Panc1 (cell line): ENCODE data around the gene FAM53B. TPM values are rescaled to one million over a fixed set of nuclear protein-coding genes. Genes with fewer than 3 reads are reported as not detected.

Experiments
- ATAC-seq: fragments of 200-7000 bp; cut with Tn5 transposase; 2 replicates; pipeline ENCODE4 v1.9.1; 2020; ENCODE audit warnings: mild to moderate bottlenecking, moderate library complexity
- BruUV-seq: library from RNA; stranded (reverse); fragments of 400-500 nt; replicated peaks from 2 replicates; lab custom pipeline; 2021; lab: Mats Ljungman, UMichigan
- CTCF ChIA-PET: fragments of 300-600 bp; sonication (Branson Sonifier 250); formaldehyde crosslinking; loops from one replicate; lab custom pipeline; 2022; ENCODE audit warnings: antibody characterized with exemption; lab: Charles Lee
- POLR2A ChIA-PET: fragments of 300-600 bp; sonication (Branson Sonifier 250); formaldehyde crosslinking; loops from one replicate; lab custom pipeline; 2022; ENCODE audit warnings: antibody characterized with exemption; lab: Charles Lee
- DNase-seq: peaks from one replicate; pipeline ENCODE4 v3.0.0-alpha.2; 2010; ENCODE audit warnings: low read depth, low spot score
- H3K27ac ChIP-seq: 2 replicates; pipeline ENCODE4 v1.5.1; 2011; ENCODE audit warnings: mild to moderate bottlenecking, low read length, inconsistent platforms
- H3K27me3 ChIP-seq: fragments of 200-500 bp; sonication (Bioruptor generic); 2 replicates; pipeline ENCODE4 v1.6.0; 2014; ENCODE audit warnings: low read length, inconsistent platforms; ENCODE audit not compliant: control insufficient read depth, insufficient read depth
- H3K36me3 ChIP-seq: fragments of 200-500 bp; sonication (Bioruptor generic); 2 replicates; pipeline ENCODE4 v1.5.1; 2014; ENCODE audit warnings: inconsistent platforms, mild to moderate bottlenecking, low read length, moderate library complexity; ENCODE audit not compliant: control insufficient read depth, insufficient read depth
- H3K4me1 ChIP-seq: 2 replicates; pipeline ENCODE4 v1.5.1; 2011; ENCODE audit warnings: inconsistent platforms, mild to moderate bottlenecking, low read length, moderate library complexity; ENCODE audit not compliant: control insufficient read depth, insufficient read depth
- H3K4me3 ChIP-seq, 2 experiments: 2 replicates each; pipeline ENCODE4 v1.5.1; 2011 to 2012; ENCODE audit warnings: low read depth in 2 of 2, low read length in 2 of 2, mild to moderate bottlenecking in 2 of 2, inconsistent platforms in 1 of 2, moderate library complexity in 1 of 2
- H3K9me3 ChIP-seq: fragments of 200-500 bp; sonication (Bioruptor generic); 2 replicates; pipeline ENCODE4 v1.5.1; 2014; ENCODE audit warnings: low read depth, mild to moderate bottlenecking, inconsistent platforms, low read length, moderate library complexity; ENCODE audit not compliant: control insufficient read depth, insufficient read depth
- POLR2AphosphoS5 ChIP-seq: IDR thresholded peaks from 2 replicates; pipeline ENCODE4 v1.6.1; 2012; ENCODE audit warnings: mild to moderate bottlenecking, low read depth, low read length, moderate library complexity
- SIN3A ChIP-seq: IDR thresholded peaks from 2 replicates; pipeline ENCODE4 v1.6.1; 2012; ENCODE audit warnings: low read depth, mild to moderate bottlenecking, low read length, moderate library complexity, borderline replicate concordance; ENCODE audit not compliant: insufficient read depth
- TCF7L2 ChIP-seq: IDR thresholded peaks from 2 replicates; pipeline ENCODE4 v1.6.1; 2011; ENCODE audit warnings: mild to moderate bottlenecking, low read depth, low read length, inconsistent platforms
- in situ Hi-C: cut with HindIII; loops from 2 replicates; pipeline ENCODE4 v1.10.0; 2016; ENCODE audit warnings: low sequenced_read_pairs, low pct_unique_long_range_greater_than_20kb
- intact Hi-C: fragments of 100-400 bp; cut with micrococcal nuclease; formaldehyde crosslinking; loops from one replicate; pipeline ENCODE4 v1.10.0; 2022; ENCODE audit not compliant: unreplicated experiment
- total RNA-seq: library from RNA; stranded (reverse); gene quantifications from one replicate; pipeline ENCODE4 v1.2.1, GENCODE V29; 2021; ENCODE audit not compliant: unreplicated experiment
- TF ChIP-seq, protein P1 (sequence below): fragments of 450-650 bp; IDR thresholded peaks from 2 replicates; pipeline ENCODE4 v1.5.1; 2017; ENCODE audit warnings: mild to moderate bottlenecking
- TF ChIP-seq, protein P2 (sequence below), 2 experiments: IDR thresholded peaks; 2 replicates each; pipeline ENCODE4 v1.6.1; 2011 to 2012; ENCODE audit warnings: low read depth in 2 of 2, control low read depth in 1 of 2, low read length in 1 of 2, mild to moderate bottlenecking in 1 of 2, moderate library complexity in 1 of 2; ENCODE audit not compliant: insufficient read depth in 1 of 2

Gene FAM53B
- total RNA-seq, 1 experiment from 2014 or later: 42.5 TPM

GRCh38 chr10:124666494-124666893, 77.7 kb downstream of the FAM53B start:
- in situ Hi-C loops (no loop called here), intact Hi-C loops (no loop called here)
- TF ChIP-seq POLR2AphosphoS5 (no peak), TCF7L2 (no peak), SIN3A (no peak)
- Histone ChIP-seq H3K27ac (no peak overlapping the region), H3K4me1 (no peaks in the 10 kb centered on the region), H3K9me3 (no peaks in the 10 kb centered on the region), H3K27me3 (no peaks in the 10 kb centered on the region), H3K36me3 (0 out of 2 replicates have a peak, but pooled peaks cover 2% of the 10 kb centered on the region), H3K4me3 (no peak overlapping the region)
- ATAC-seq: no peak
- no TSS peak for BruUV-seq
- DNase-seq: no peak
- CTCF ChIA-PET: no interaction called here
- POLR2A ChIA-PET: no interaction called here

- Histone ChIP-seq H3K36me3 (0 out of 2 replicates have a peak, but pooled peaks cover 2% of the 10 kb centered on the region), H3K27me3 (no peaks in the 10 kb centered on the region), H3K4me1 (no peaks in the 10 kb centered on the region), H3K27ac (no peak overlapping the region), H3K9me3 (no peaks in the 10 kb centered on the region), H3K4me3 (no peak overlapping the region)
- no TSS peak for BruUV-seq
- ATAC-seq (no peak), DNase-seq (no peak)
- POLR2A ChIA-PET: no interaction called here
- TF ChIP-seq, protein P1, sequence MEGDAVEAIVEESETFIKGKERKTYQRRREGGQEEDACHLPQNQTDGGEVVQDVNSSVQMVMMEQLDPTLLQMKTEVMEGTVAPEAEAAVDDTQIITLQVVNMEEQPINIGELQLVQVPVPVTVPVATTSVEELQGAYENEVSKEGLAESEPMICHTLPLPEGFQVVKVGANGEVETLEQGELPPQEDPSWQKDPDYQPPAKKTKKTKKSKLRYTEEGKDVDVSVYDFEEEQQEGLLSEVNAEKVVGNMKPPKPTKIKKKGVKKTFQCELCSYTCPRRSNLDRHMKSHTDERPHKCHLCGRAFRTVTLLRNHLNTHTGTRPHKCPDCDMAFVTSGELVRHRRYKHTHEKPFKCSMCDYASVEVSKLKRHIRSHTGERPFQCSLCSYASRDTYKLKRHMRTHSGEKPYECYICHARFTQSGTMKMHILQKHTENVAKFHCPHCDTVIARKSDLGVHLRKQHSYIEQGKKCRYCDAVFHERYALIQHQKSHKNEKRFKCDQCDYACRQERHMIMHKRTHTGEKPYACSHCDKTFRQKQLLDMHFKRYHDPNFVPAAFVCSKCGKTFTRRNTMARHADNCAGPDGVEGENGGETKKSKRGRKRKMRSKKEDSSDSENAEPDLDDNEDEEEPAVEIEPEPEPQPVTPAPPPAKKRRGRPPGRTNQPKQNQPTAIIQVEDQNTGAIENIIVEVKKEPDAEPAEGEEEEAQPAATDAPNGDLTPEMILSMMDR: no peak
- no peak for TF ChIP-seq SIN3A
- TF ChIP-seq, protein P2, sequence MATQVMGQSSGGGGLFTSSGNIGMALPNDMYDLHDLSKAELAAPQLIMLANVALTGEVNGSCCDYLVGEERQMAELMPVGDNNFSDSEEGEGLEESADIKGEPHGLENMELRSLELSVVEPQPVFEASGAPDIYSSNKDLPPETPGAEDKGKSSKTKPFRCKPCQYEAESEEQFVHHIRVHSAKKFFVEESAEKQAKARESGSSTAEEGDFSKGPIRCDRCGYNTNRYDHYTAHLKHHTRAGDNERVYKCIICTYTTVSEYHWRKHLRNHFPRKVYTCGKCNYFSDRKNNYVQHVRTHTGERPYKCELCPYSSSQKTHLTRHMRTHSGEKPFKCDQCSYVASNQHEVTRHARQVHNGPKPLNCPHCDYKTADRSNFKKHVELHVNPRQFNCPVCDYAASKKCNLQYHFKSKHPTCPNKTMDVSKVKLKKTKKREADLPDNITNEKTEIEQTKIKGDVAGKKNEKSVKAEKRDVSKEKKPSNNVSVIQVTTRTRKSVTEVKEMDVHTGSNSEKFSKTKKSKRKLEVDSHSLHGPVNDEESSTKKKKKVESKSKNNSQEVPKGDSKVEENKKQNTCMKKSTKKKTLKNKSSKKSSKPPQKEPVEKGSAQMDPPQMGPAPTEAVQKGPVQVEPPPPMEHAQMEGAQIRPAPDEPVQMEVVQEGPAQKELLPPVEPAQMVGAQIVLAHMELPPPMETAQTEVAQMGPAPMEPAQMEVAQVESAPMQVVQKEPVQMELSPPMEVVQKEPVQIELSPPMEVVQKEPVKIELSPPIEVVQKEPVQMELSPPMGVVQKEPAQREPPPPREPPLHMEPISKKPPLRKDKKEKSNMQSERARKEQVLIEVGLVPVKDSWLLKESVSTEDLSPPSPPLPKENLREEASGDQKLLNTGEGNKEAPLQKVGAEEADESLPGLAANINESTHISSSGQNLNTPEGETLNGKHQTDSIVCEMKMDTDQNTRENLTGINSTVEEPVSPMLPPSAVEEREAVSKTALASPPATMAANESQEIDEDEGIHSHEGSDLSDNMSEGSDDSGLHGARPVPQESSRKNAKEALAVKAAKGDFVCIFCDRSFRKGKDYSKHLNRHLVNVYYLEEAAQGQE (IDR thresholded peaks at IDR 0.05; ENCODE audit: insufficient read depth in 1 of 2, low read depth in 2 of 2, low read length in 1 of 2): no peak
- no peak for TF ChIP-seq POLR2AphosphoS5
- TF ChIP-seq TCF7L2: no peak
- CTCF ChIA-PET: no interaction called here
- in situ Hi-C loops (no loop called here), intact Hi-C loops (no loop called here)
These were observed 78.2 kb downstream of the FAM53B start for GRCh38 chr10:124665980-124666379.

DNA sequence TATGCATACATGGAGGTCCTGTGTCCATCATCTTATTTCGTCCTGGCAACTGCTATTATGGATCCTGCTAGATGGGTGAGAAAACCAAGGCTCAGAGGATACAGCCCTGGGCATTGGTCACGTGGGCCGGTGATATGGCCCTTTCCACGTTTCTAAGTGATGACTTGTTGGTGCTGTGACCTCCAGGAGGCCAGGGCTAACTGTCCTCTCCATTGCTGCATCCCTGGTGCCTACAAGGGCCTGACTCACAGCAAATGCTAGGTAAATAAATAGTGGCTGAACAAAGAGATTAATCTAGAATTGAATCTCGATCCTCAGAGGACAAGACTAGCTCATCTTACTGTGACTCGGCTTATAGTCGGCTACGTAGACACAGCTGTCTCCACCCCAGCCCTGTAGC, 78.6 kb downstream of the FAM53B start:
- intact Hi-C loops (no loop called here), in situ Hi-C loops (no loop called here)
- no peaks in the 10 kb centered on the region for H3K9me3 ChIP-seq
- DNase-seq (no peak), ATAC-seq (no peak)
- BruUV-seq: no TSS peak
- TF ChIP-seq, protein P1: no peak
- TF ChIP-seq POLR2AphosphoS5: no peak
- 0 out of 2 replicates have a peak, but pooled peaks cover 2% of the 10 kb centered on the region for H3K36me3 ChIP-seq
- H3K27me3 ChIP-seq: no peaks in the 10 kb centered on the region
- CTCF ChIA-PET: no interaction called here
- H3K4me1 ChIP-seq: no peaks in the 10 kb centered on the region
- H3K27ac ChIP-seq: no peak overlapping the region
- POLR2A ChIA-PET: no interaction called here
- no peak overlapping the region for H3K4me3 ChIP-seq
